Measurements from ENCODE around the gene GGCT.

The GGCT gene

GRCh38 chr7:30552330-30552729 is 47.7 kb upstream of the GGCT start:
- Histone ChIP-seq H3F3A (ENCODE audit: insufficient read depth) (no peaks in the 10 kb centered on the region), H3K27me3 (ENCODE audit: low read length) (no peaks in the 10 kb centered on the region), H3K9me3 (ENCODE audit: insufficient read depth, low read length) (no peaks in the 10 kb centered on the region), H3K27ac (ENCODE audit: low read depth, low read length) (no peak overlapping the region), H2AFZ (ENCODE audit: low read depth, low read length, severe bottlenecking) (no peak overlapping the region), H3K9ac (ENCODE audit: low read length) (no peak overlapping the region), H3K4me2 (ENCODE audit: low read depth, low read length, poor library complexity, severe bottlenecking) (no peak overlapping the region), H3K4me3 (ENCODE audit: insufficient read depth, low read length, poor library complexity, severe bottlenecking) (no peak overlapping the region), H4K20me1 (ENCODE audit: low read depth, low read length) (no peaks in the 10 kb centered on the region), H3K9me2 (replicated peaks; ENCODE audit: insufficient read depth, low read length) (no peaks in the 10 kb centered on the region), H3K79me2 (ENCODE audit: insufficient read depth, low read length) (no peaks in the 10 kb centered on the region), H3K36me3 (ENCODE audit: low read length) (no peaks in the 10 kb centered on the region)
- TF ChIP-seq CTCF (IDR thresholded peaks at IDR 0.05; ENCODE audit: insufficient read depth, low read length, poor library complexity, severe bottlenecking): no peak
- no peak for TF ChIP-seq EZH2phosphoT487 (conservative IDR thresholded peaks at IDR 0.05; ENCODE audit: low read length)

DNA sequence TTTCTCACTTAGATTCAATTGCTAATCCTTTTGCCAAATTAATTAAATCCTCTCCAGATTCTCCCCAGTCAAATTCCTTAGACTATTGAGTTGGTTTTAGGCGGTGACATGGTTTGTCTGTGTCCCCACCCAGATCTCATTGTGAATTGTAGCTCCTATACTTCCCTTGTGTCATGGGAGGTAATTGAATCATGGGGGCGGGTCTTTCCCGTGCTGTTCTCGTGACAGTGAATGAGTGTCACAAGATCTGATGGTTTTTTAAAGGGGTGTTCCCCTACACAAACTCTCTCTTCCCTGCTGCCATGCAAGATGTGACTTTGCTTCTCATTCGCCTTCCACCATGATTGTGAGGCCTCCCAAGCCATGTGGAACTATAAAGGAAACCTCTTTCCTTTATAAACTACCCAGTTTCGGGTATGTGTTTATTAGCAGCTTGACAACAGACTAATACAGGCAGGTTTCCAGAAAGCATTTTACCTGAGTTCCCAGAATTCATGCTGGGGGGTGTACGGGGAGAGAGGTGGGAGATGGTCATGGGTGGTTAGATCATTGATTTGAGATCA is 45.4 kb upstream of the GGCT start:
- Histone ChIP-seq H3K36me3 (ENCODE audit: low read length) (no peaks in the 10 kb centered on the region), H3F3A (ENCODE audit: insufficient read depth) (no peaks in the 10 kb centered on the region), H3K9me2 (replicated peaks; ENCODE audit: insufficient read depth, low read length) (no peaks in the 10 kb centered on the region), H3K9me3 (ENCODE audit: insufficient read depth, low read length) (no peaks in the 10 kb centered on the region), H3K4me3 (ENCODE audit: insufficient read depth, low read length, poor library complexity, severe bottlenecking) (no peak overlapping the region), H3K79me2 (ENCODE audit: insufficient read depth, low read length) (no peaks in the 10 kb centered on the region), H3K9ac (ENCODE audit: low read length) (no peak overlapping the region), H3K27me3 (ENCODE audit: low read length) (no peaks in the 10 kb centered on the region), H3K27ac (ENCODE audit: low read depth, low read length) (no peak overlapping the region), H3K4me2 (ENCODE audit: low read depth, low read length, poor library complexity, severe bottlenecking) (no peak overlapping the region), H2AFZ (ENCODE audit: low read depth, low read length, severe bottlenecking) (no peak overlapping the region), H4K20me1 (ENCODE audit: low read depth, low read length) (no peaks in the 10 kb centered on the region)
- TF ChIP-seq EZH2phosphoT487 (conservative IDR thresholded peaks at IDR 0.05; ENCODE audit: low read length) (no peak), CTCF (IDR thresholded peaks at IDR 0.05; ENCODE audit: insufficient read depth, low read length, poor library complexity, severe bottlenecking) (no peak)

GRCh38 chr7:30548845-30549244 is 44.2 kb upstream of the GGCT start:
- no peak overlapping the region for H3K27ac ChIP-seq (ENCODE audit: low read depth, low read length)
- H3K4me2 ChIP-seq (ENCODE audit: low read depth, low read length, poor library complexity, severe bottlenecking): no peak overlapping the region

More at GRCh38 chr7:30548845-30549244, 44.2 kb upstream of the GGCT start:
- H3F3A ChIP-seq (ENCODE audit: insufficient read depth): no peaks in the 10 kb centered on the region
- H3K4me3 ChIP-seq (ENCODE audit: insufficient read depth, low read length, poor library complexity, severe bottlenecking): no peak overlapping the region
- H3K9me2 ChIP-seq (replicated peaks; ENCODE audit: insufficient read depth, low read length): no peaks in the 10 kb centered on the region
- H3K79me2 ChIP-seq (ENCODE audit: insufficient read depth, low read length): no peaks in the 10 kb centered on the region
- H3K27me3 ChIP-seq (ENCODE audit: low read length): no peaks in the 10 kb centered on the region
- no peaks in the 10 kb centered on the region for H3K36me3 ChIP-seq (ENCODE audit: low read length)
- peak; percentile 80 for TF ChIP-seq CTCF (IDR thresholded peaks at IDR 0.05; ENCODE audit: insufficient read depth, low read length, poor library complexity, severe bottlenecking)
- no peak for TF ChIP-seq EZH2phosphoT487 (conservative IDR thresholded peaks at IDR 0.05; ENCODE audit: low read length)
- H3K9ac ChIP-seq (ENCODE audit: low read length): no peak overlapping the region
- H4K20me1 ChIP-seq (ENCODE audit: low read depth, low read length): no peaks in the 10 kb centered on the region
- H3K9me3 ChIP-seq (ENCODE audit: insufficient read depth, low read length): no peaks in the 10 kb centered on the region
- H2AFZ ChIP-seq (ENCODE audit: low read depth, low read length, severe bottlenecking): no peak overlapping the region
